ENCODE results near the gene TRERF1. TPM values are rescaled to one million over a fixed set of nuclear protein-coding genes. Genes with fewer than 3 reads are reported as not detected.

Gene TRERF1
- total RNA-seq, 1 donor from 2014 or later: 7.3 TPM

DNA sequence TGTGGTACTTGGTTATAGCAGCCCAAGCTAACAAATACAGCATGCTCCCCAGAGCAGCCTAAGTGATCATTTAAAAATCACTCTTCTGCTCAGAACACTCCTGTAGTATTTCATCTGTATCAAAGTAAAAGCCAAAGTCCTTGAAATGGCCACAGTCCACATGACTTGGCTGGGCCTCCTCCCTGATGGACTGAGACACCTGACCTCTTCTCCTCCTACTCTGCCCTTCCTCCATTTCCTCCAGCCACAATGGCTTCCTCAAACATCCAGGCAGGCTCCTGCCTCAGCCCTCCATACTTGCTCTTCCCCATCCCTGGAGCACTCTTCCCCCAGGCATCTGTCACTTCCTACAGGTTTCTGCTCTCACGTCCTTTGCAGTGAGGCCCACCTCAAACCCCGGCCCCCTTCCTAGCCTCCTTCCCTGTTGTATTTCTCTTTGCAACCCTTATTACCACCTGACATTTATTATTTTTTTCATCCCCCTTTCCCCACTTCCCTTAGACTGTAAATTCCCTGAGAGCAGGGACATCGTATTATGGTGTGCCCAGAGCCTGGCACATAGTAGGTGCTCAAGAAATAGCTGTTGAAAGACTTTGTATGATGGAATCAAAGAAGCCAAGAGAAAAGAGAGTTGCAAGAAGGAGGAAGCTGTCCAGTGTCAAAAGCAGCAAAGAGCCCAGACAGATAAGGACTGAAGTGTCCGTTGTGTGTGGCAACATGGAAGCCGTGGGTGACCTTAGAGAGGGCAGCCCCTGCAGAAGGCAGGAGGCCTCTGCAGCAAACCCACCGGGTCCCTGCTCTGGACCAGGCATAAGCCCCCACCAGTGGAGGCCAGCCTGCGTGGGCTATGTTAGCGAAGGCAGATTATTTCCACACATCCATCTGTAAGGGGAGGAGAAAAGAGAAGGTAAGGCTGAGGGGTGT lies 87.5 kb downstream of the TRERF1 start:
- no peak for ATAC-seq

DNA sequence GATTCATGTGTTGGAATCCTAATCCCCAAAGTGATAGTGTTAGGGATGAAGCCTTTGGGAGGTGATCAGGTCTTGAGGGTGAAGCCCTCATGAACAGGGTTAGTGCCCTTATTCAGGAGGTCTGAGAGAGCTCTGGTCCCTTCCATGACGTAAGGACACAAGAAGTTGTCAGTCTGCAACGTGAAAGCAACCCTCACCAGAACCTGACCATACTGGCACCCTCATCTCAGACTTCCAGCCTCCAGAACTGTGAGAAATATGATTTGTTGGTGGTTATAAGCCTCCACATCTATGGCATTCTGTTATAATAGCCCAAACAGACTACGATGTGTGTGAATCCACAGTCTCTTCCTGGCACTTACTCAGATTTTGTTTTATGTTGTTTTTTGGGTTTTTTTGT lies 90.7 kb downstream of the TRERF1 start:
- no peak for ATAC-seq

DNA sequence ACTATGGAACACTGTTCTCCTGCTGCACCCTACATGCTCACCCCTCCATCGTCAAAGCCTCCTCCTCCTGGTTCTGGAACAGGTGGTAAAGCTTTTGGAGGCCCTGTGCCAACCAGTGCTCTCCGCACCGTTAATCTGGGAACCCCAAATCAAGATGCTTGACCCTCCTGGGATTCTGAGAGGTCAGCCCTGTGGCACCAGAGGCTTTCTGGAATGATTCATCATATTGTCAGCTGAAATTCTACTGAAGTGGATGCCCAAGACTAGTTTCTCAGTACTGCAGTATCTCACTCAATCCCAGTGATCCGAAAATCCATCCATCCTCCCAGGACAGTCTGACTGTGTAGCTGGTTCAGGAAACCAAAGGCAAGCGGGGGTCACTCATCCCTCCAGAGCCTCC lies 92.7 kb downstream of the TRERF1 start:
- ATAC-seq: peak; percentile 4

DNA sequence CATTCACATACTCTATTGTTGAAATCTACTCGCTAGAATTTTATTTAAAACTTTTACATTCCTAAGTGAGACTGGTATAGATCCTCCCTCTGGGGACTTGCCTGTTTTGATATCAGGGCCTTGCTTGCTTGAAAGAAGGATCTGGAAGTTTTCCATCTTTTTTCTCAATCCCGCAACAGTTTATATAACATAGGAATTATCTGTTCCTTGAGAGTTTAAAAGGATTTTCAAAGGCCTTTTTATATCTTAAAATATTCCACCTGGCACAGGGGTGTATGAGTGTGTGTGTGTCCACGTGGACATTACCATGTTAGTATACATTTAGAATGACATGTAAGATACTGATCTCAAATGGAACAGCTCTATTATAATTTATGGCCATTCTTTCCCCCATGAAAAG lies 96.3 kb downstream of the TRERF1 start:
- ATAC-seq: no peak

DNA sequence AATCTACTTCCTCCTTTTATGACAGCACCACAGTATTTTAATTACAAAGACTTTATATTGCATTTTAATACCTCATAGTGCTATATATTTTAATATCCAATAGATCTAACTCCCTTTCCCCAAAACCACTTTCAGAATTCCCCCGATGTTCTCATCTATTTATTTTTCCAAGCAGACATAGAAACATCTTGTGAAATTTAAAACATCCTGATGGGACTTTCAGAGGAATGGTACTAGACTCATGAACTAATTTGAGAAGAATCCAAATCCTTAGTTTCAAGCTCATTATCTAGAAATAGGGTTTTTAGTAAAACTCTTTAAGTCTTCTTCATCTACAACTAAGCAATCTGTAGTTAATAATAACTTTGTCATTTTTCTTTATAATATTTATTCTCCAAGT lies 97.0 kb downstream of the TRERF1 start:
- no peak for ATAC-seq

DNA sequence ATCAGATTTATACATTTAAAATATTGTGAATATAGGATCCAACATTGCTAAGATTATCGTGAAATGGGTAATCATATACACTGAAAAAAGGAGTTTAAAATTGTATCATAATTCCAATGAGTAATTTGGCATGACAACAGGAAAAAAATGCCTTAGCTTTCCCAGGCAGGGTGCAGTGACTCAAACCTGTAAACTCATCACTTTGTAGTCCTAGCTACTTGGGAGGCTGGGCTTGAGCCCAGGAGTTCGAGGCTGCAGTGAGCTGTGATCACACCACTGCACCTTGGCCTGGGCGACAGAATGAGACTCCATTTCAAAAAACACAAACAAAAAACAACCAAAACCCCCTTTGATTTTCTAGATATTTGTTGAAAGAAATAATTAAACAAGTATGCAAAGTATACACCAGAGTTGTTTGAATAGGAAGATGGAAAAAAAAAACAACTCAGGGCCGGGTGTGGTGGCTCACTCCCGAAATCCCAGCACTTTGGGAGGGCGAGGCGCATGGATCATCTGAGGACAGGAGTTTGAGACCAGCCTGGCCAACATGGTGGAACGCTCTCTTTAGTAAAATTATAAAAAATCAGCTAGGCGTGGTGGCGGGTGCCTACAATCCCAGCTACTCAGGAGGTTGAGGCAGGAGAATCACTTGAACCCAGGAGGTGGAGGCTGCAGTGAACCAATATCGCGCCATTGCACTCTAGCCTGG lies 98.7 kb downstream of the TRERF1 start:
- ATAC-seq: peak; percentile 57

DNA sequence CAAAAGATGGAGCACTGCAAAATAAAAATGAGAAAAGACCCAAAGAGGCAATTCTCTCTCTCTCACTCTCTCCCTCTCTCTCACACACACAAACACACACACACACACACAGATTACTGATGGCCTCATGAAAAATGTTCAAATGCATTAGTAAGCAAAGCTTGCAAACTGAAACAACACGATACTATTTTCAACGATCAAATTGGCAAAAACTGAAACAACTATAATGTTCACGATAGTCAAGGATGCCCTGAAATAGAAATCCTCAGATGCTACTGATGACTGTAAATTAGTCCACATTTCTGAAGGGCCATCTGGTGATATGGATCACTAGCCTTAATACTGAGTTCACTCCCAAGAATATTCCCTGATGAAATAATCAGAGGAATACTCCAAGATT lies 100.8 kb downstream of the TRERF1 start:
- ATAC-seq: no peak

DNA sequence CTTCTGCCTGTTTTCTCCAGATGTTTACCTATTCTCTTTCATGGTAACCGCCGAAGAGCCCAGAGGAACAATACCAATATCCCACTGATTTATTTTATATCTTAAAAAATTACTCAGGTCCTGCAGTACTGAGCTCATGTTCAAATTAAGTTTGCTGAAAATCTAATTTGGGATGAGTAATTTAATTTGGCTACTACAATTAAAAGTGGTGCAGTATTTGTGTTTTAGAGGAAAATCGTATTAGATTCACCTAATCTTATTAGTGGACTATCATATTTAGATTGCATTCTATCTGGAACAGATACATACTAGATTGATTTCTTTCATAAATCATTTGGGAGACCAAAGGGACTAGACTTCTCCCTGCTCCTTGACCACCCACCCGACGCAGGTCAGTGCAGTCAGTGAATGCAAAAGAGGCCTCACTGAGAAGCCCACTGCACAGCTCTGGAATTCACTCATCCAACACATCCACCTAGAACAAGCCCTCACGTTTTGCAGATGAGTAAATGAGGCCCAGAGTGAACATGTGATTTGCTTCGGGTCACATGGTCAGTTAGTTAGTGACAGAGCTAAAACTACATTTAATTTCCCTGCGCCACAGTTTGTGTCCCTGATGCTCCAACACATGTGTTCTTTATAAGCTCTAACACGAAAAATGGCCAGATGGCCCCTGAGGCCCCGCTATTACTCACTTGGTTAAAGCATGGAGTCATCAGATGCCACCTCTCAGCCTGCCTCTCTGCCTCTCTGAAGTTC lies 101.8 kb downstream of the TRERF1 start:
- ATAC-seq: no peak

DNA sequence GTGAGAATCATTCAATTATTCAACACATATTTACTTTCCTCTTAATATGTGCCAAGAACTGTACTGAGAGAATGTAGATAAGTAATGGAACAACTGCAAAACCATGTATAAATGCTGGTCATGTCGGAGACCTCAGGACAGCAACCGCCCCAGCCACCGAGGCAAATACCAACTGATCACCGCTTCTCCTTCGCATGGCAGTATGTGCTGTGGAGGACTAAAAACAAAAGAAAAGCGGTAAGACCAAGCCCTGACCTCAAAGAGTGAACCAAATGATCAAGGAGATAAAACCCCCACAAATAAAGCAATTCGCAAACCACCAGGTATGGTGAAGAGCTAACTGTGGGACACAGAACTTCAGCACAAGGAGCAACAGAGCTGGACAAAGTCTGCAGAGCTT lies 104.3 kb downstream of the TRERF1 start:
- ATAC-seq: no peak

DNA sequence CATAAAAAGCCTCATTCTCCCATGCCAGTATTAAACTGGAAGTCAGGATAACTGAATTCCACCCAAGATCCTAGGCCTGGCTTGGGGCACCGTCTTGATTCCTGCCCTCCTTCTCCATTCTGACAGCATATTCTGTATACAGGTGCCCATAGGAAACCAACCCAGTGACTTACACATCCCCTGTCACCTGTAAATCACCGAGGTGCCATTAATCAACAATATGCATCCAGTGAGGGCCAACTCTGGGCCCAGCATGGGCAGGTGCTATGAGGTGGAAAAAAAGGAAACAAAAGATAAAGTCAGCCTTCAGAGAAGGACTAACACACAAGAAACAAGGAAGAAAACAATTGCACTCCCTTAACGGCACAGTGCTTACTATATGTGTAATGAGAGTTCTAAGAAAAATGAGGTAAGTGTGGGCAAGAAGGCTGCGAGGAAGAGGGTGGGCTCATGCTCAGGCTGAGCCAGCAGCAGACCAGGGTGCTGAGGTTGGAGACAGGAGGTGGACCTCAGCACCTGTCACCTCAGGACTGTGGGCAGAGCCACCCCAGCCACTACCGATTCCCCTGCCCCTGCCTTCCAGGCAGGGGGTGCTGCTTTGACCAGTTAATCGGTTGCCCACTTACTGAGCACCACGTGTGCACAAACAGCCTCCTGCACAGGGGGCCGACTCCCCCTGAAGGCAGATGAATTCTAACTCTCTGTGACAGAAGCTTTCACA lies 105.9 kb downstream of the TRERF1 start:
- ATAC-seq: no peak

DNA sequence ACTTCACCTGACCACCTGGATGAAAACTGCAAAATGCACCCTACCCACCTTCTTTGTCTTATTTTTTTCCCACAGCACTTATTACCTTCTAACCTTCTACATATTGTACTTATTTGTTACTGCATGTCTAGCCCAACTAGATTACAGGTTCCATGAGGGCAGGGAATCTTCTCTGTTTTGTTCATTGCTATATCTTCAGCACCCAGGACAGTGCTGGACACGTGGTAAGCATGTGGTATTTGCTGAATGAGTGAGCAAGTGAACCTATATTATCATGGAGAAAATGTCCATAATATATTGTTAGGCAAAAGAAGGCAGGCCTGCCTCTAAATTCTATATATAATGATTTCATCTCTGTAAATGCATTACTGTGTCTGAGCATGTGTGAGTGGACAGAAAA lies 107.0 kb downstream of the TRERF1 start:
- no peak for ATAC-seq

DNA sequence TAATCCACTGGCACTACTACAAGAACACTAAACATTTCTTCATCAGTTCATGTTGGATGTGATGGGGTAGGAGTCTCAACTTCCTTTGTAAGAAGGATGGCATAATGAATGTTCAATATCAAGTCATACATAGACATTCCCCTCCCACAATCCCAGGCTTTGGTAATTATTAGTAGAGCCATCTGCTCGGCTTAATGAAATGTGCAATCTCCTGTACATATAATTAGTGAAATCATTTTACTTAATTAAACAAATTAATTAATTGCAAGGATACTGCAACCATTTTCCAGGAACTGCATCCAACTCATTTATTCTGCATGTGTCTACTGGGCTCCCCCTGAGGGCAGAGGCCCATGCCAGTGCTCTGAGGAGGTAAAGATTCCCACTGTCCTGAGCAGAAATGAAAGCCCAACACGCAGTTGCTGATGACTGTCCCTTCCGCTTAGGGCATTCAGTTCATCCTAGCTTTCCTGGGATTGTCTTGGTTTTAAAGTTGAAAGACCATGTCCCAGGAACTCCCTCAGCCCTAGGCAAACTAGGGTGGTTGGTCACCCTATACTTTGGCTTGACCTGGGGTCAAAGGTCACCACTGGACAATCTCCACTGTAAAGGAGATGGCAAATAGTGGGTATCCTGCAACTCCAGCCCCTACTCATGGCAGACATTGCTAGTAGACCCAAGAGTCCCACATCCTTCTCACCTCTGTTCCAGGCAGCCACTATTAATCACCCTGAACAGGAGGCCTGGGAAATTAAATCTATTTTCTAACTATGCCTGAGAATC lies 109.8 kb downstream of the TRERF1 start:
- no peak for ATAC-seq

DNA sequence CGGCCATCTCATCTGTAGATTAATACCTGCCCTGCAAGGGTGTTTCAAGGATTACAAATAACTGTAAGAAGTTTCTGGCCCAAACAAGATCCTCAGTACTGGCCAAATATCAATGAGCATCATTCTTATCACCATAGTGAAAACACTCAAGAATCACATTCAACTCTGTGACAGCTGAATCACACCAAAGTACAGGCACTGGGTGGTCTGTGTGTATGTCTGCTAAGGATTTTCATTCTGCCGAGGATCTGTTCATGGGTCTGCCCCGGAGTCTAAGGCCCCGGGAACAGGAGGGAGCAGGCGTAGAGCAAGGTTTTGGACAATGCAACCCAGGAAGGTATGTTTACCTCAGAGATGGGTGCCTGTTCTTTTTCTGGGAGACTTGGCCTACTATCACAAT lies 110.5 kb downstream of the TRERF1 start:
- no peak for ATAC-seq

DNA sequence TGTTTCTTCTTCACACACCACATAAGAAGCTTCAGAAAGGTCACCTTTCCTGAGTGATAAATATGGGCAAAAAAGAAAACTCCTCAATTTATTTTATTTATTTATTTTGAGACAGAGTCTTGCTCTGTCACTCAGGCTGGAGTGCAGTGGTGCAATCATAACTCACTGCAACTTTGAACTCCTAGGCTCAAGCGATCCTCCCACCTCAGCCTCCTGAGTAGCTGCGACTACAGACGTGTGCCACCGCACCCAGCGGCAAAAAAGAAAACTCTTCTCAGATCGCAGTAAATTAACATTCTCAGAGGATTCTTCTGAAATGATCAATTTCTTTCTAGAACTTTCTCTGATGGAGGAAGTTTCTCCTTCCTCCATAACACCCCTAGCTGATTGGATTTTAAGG lies 111.2 kb downstream of the TRERF1 start:
- ATAC-seq: no peak

DNA sequence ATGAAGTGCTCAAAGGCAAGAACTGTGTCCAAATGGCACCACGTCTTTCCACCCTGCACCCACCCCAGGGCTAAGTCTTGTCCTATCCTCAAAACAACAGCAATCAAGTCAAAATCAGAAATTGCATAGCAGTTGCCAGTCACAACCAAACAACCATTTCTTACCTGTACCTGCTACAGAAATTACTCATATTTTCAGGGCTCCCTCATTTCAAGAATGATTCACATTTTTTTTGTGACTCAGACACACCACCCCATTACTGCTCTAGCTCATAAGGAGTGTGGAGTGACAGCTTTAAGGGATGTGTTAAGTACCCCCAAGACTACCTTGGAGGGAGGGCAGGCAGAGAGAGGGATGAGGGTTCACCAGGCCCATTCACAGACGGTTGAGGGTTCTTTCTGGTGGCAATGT lies 111.7 kb downstream of the TRERF1 start:
- peak; percentile 64 for ATAC-seq

DNA sequence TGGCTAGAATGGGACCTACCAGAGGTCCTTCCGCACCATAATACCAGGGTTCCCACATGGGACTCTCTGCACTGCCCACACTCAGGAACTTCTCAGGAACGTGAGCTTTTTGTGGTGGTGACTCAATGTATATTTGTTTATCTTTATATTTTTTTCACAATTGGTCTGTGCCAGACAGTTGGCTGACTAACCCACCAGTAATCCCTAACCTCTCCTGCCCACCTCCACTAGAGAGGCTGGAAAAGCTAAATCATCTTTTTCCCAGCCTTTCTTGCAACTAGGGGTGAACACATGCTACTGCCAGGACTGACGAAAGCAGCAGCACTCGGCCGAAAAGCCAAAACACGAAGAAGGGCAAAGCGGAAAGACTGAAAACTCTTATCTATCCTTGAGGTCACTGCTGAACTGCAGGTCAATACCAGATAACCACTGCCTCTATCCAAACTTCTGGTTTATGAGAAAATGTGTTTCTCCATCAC lies 112.9 kb downstream of the TRERF1 start:
- ATAC-seq: peak; percentile 56

DNA sequence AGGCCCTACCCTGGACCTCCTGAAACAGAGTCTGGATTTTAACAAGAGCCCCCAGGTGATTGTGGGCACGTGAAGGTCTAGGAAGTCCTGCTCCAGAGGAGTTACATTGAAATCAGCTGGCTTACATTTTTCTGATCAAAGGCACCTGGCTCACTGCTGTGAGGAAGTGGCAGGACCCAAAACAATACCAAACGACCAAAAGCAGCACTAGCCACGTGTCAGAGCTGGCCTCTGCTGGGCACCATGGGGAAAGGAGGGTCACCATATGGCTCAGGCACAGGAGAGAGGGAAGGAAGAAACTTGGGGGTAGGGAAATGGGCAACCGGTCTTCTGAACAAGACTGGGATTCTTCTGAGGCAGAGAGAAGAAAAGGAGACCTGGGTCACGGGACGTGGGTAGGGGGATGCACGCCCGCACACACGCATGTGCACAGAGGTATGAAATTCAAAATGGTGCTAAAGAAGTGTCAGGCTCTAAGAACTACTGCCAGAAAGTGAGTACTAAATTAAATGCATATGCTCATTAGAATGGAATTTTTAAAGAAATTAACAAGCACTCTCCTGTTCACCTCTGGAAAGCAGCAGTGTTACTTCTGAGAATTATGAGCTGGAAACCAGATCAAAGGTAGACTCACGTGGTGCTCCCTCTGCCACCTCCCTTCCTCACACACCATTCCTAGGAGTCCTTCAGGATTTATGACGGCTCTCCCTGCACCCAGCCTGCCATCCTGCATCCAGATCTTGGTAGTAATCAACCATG lies 113.6 kb downstream of the TRERF1 start:
- ATAC-seq: peak; percentile 25

DNA sequence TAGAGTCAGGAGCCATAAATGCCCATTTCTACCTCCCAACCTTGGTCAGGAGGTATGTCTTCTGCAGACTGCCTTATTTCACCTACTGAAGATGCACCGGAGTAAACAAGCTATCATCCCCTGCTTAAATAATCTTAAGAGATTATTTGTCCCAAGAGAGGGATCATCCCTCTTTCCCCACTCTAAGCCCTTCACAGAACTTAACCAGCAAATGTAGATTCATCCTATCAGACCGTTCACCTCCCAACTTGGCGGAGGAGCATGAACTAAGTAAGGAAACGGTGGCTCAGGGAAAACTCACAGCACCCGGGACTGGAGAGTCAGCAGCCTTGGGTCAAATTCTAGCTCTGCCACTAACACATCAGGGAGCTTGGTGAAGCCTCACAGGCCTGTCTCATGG lies 115.3 kb downstream of the TRERF1 start:
- no peak for ATAC-seq

DNA sequence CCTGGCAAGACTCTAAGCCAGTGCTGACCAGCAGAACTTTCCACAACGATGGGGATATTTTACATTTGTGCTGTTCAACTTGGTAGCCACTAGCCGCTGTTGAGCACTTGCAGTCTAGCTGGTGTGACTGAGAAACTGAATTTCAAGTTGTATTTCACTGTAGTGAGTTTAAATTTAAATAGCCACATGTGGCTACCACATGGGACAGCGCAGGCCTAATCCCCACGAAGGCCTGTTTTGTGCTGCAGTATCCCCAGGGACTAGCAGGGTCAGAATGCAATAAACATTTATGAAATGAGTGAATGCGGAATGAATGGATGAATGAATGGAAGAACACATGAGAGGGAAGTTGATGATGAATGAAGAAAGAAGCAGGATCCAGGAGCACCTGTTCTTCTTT lies 115.8 kb downstream of the TRERF1 start:
- no peak for ATAC-seq

DNA sequence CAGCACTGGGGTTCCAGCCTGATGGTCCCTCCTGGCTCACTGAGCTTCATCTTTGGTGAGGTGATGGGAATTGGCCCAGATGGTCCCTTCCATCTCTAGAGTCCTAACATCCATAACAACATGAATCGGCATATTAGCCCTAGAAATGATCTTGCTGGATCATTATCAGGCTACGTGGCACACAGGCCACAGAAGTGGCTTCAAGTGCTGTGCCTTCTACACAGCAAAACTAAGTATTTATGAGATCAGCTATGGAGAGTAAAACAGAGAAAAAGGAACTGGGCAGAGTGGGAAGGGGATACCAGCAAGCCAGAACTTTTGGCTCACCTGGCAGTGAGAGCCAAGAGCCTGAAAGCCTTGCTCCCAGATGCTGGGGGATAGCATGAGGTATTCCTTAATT lies 116.9 kb downstream of the TRERF1 start:
- no peak for ATAC-seq

DNA sequence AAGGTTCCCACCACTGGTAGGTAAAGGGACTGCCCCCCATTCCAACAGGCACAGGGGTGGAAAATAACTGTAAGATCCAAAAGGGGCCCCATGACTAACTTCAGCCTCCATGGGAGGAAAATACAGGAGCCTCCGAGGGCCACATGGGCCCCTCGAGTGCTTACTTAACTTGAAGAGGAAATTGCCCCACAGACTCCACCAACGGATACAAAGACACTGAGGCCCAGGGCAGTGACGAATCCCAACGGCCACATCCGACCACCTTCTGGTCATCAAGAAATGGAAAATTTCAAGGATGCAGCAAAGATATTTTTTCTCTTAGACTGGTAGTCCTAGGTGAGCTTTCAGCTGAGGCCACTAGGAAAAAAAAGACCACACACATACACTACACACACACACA lies 118.1 kb downstream of the TRERF1 start:
- ATAC-seq: no peak
